SIG-M5 (cell line): Measurements from ENCODE around the gene TMEM168.
"Not testable (repeated sequence)": the region's sequence is repeated elsewhere in the genome, so short reads cannot be mapped to it uniquely, and the experiment has no call there.

ENCODE experiments used
- DNase-seq: peaks from one replicate; lab custom pipeline; 2025; lab: John Stamatoyannopoulos, UW

The TMEM168 gene

GRCh38 chr7:112779667-112780066 is 10.5 kb downstream of the TMEM168 start:
- DNase-seq = no peak

GRCh38 chr7:112777406-112777805 is 12.8 kb downstream of the TMEM168 start:
- no peak for DNase-seq

- DNase-seq = no peak
Measured at GRCh38 chr7:112771166-112771565, 19.0 kb downstream of the TMEM168 start.

- DNase-seq = no peak
Measured at GRCh38 chr7:112770051-112770450, 20.1 kb downstream of the TMEM168 start.

- no peak for DNase-seq
Measured at GRCh38 chr7:112765105-112765504, 25.1 kb downstream of the TMEM168 start.

- no peak for DNase-seq
Measured at GRCh38 chr7:112763996-112764395, 26.2 kb downstream of the TMEM168 start.

- DNase-seq = no peak
Measured at GRCh38 chr7:112763298-112763697, 26.9 kb downstream of the TMEM168 start.

- DNase-seq = no peak
Measured at GRCh38 chr7:112759905-112760304, 30.3 kb downstream of the TMEM168 start.

- DNase-seq = no peak
Measured at GRCh38 chr7:112757337-112757736, 32.9 kb downstream of the TMEM168 start.

GRCh38 chr7:112753298-112753697 is 36.9 kb downstream of the TMEM168 start:
- DNase-seq = no peak

GRCh38 chr7:112752576-112752975 is 37.6 kb downstream of the TMEM168 start:
- no peak for DNase-seq

GRCh38 chr7:112749775-112750174 is 40.4 kb downstream of the TMEM168 start:
- no peak for DNase-seq

GRCh38 chr7:112748381-112748780 is 41.8 kb downstream of the TMEM168 start:
- no peak for DNase-seq

GRCh38 chr7:112745635-112746034 is 44.6 kb downstream of the TMEM168 start:
- no peak for DNase-seq

GRCh38 chr7:112744818-112745217 is 45.4 kb downstream of the TMEM168 start:
- no peak for DNase-seq

GRCh38 chr7:112743811-112744210 is 46.4 kb downstream of the TMEM168 start:
- no peak for DNase-seq

GRCh38 chr7:112740667-112741066 is 49.5 kb downstream of the TMEM168 start:
- no peak for DNase-seq

GRCh38 chr7:112739436-112740180 is 50.6 kb downstream of the TMEM168 start:
- DNase-seq = no peak

GRCh38 chr7:112735261-112735660 is 54.9 kb downstream of the TMEM168 start:
- no peak for DNase-seq

- DNase-seq = not testable (repeated sequence)
Measured at GRCh38 chr7:112731324-112731723, 58.9 kb downstream of the TMEM168 start.

- no peak for DNase-seq
Measured at GRCh38 chr7:112726076-112726475, 64.1 kb downstream of the TMEM168 start.

GRCh38 chr7:112723416-112723815 is 66.8 kb downstream of the TMEM168 start:
- DNase-seq = no peak

GRCh38 chr7:112721366-112721765 is 68.8 kb downstream of the TMEM168 start:
- no peak for DNase-seq

- no peak for DNase-seq
Measured at GRCh38 chr7:112715525-112715924, 74.7 kb downstream of the TMEM168 start.
